ENCODE data around the gene PIK3C2G.

PIK3C2G gene

DNA sequence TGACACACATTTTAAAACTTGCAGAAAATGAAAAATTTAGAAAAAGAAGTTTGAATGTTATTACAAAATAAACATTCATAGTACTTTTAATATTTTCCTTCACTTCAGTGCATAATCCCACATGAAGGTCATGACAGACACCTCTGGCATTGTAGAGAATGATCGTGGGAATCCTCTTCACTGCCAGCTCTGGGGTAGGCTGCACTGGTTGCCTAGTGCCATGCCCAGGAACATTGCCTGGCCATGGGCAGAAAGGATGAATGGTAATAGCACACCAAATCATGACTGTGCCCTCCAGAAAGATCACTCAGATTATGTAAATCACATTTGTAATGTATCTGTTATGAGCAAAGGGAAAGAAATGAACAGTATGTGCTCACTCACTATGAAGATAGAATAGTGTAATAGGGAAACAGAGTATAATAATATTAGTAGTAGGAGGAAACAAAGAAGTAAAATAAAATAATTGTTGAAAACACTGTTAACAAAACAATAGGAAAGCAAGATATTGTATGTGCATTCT, 314.8 kb downstream of the PIK3C2G start:
- DNase-seq = no peak

DNA sequence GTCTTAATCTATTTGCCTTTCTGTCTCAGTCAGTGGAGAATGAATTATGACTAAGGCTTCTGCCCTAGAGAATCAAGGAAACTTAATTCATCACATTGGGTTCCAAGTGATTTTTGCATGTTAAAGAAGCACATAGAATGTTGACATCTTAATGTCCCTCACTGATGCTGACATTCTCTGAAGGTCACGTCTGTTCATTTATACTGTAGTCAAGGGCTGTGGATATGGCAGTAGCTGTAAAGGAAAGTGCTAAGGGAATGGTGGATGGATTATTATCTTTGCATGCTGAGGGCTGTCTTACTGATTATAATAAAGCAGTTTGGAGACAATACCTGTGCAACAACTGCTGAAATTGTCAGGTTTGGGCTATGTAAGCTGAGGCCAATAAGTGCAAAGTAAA, 315.3 kb downstream of the PIK3C2G start:
- no peak for DNase-seq

DNA sequence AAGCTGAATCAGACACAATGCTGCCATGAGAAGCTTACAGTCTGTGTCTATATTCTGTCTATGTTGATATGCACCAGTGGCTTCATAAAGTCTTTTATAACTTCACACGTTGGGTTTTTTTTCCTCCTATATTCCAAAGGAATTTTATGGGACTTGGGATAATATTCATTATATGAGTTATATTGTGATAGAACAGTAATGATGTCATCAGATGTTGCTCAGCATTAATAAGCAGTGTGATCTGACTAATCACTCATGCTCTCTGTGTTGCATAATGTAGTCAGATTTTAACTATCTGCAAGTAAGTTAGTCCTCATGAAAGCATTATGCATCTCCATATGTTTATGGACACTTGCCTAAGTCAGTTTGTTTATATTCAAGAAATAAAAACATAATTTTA, 316.9 kb downstream of the PIK3C2G start:
- no peak for DNase-seq

DNA sequence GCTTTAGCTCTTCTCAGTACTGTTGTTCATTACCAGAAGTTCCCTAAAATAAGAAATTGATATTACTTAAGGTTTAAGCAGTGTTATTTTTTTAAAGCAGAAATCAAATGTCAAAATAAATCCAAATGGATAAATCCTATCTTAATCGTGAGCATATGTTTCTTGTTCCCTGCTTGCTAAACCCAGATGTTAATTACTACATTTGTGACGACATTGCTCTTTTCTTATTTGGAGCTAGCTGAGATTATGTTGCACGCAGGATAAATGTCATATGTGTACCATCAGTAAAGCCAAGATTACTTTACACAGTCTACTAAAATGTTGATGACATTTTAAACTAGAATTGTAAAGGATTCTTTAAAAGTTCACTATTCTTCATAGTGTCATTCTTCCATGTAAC, 319.0 kb downstream of the PIK3C2G start:
- no peak for DNase-seq

DNA sequence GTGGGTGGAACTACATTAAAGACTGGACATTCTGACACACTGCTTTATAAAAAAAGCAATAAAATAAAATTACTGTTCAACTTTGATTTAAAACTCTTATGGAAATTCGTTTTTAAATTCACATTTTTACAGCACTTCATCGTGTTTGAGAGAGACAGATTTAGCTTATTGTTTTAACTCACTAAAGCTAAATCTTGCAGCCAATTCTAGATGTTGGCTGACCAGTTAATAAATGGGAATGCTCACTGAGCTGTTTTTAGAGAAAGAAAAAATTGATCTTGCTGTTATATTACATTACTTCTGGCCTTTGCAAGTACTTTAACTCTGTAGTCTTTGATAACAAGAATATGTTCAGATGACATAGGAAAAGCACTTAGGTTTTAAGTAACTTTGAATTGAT, 319.4 kb downstream of the PIK3C2G start:
- DNase-seq = no peak

DNA sequence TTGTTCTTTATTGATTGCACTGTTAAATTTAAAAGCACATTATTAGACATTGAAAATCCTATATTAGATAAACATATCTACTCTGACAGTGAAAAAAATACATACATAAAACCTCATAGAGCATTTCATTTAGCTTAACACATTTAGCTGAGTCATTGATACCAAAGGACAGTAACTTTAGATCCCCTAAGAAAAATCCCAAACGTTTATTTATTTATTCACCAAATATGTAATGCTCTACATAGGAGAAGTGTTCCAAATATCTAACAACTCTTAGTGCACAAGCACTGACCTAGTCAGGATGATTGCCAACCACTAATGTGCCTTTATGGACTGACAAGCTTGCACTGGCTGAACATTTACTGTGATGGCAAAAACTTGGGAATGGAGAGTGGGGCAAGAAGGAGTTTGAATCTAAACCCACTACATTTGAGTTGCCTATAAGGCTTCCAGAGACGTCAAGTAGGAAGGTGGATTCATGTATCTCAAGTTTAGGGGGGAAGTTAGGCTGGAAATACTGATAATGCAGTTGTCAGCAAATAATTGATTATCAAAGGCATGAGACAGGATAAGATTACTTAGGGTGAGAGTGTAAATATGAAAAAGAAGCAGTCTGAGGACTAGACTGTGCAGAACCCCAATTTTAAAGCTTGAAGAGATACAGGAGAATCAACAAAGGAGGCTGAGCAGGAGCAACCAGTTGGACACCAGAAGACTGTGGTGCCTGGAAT, 320.1 kb downstream of the PIK3C2G start:
- DNase-seq = no peak

DNA sequence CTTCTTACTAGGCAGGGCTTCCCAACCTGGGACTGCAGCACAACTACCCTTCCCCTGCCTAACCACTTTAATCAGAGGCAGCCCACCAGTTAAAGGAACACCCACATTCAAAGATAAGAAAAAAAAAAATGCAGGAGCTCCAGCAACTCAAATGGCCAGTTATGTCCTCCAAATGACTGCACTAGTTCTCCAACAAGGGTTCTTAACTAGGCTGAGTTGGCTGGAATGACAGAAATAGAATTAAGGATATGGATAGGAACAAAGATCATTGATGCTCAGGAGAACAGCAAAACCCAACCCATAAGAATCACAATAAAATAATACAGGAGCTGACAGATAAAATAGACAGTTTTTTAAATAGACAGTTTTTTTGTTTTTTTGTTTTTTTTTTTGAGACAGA, 322.3 kb downstream of the PIK3C2G start:
- DNase-seq = no peak

DNA sequence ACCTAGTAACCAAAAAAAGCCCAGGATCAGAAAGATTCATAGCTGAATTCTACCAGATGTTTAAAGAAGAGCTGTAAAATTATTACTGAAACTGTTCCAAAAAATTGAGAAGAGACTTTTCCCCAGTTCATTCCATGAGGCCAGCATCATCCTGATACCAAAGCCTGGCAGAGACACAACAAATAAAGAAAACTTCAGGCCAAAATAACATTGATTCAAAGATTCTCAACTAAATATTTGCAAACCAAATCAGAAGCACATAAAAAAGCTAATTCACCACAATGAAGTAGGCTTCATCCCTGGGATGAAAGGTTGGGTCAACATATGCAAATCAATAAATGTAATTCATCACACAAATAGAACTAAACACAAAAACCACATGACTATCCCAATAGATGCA, 325.3 kb downstream of the PIK3C2G start:
- no peak for DNase-seq

DNA sequence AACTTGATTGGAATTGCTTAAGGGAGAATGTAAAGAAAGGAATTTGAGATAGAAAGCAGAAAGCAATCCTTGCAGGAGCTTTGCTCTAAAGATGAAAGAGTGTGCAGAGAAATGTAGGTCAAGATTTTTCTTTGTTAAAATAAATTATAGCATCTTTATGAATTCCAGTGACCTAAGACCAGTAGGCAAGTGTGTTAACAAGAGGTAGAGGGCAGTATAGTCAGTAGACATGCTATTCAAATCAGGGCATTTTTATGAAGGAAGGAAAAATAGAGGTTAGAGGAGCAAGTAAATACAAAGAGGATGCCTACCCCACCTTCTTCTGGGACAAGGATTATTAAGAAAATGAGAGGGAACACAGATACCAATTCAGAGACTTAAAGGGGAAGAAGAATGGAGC, 328.0 kb downstream of the PIK3C2G start:
- DNase-seq = no peak

DNA sequence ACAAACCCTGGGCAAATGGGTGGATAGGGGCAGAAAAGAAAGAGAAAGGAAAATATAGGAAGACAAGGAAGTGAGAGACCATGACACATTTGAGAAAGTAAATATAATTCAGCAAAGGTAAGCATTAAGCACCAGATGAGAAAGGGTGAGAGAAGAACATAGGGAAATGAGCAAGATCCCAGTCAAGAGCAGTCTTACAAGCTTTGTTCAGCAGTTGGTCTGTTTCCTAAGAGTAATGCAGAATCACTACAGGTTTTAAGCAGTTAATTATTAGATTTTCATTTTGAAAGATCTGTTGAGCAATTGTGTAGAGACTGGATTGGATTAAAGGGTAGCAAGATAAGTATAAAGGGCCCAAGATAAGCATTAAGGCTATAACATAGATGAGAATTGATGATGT, 330.2 kb downstream of the PIK3C2G start:
- no peak for DNase-seq

DNA sequence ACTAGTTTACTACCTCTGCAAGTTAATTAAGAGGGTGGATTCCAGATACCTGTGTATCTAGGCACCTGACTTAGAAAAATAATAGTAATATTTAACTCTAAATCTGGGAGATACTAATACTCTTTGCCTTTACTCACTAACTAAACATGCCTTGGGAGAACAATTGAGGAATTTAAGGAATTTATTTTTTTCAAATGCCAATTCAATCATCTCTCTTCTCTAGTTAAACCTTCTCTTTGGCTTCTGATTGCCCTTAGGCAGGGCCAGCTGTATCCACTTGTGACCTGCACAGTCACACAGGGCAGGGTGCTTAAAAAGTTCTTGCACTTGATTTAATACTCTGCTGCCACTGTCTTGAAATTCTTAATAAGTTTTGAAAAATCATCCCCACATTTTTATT, 334.1 kb downstream of the PIK3C2G start:
- no peak for DNase-seq

DNA sequence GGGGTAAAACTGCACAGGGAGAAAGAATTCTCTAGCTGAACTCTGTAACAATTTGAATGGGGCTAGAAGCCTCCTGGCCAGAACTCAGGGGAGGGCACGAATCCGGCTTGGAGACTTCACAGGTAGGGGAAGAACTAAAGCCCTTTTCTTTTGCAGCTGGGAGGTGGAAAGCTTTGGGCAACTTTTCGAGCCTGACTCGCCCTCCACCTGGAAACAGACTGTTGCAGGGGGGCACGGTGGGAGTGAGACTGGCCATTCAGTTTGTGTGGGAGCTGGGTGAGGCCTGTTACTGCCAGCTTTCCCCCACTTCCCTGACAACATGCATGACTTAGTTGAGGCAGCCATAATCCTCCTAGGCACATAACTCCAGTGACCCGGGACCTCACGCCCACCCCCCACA, 340.6 kb downstream of the PIK3C2G start:
- DNase-seq = no peak

DNA sequence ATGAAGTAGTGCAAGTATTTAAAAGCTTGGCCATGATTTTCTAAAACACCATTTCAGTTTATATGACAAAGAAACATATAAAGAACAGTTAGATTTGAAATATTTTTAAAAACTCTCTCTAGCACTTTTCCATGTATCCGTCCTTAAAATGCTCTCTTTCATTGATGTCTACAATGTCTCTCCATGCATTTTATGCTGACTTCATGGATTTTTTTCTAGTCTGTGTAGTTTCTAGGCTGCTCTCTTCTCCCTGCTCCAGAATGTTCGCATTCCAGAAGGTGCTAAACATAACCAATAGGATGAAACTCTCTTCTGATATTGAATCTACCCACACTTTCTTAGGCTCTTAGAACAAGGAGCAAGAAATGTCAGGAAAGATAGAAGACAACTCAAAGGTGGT, 351.7 kb downstream of the PIK3C2G start:
- no peak for DNase-seq

DNA sequence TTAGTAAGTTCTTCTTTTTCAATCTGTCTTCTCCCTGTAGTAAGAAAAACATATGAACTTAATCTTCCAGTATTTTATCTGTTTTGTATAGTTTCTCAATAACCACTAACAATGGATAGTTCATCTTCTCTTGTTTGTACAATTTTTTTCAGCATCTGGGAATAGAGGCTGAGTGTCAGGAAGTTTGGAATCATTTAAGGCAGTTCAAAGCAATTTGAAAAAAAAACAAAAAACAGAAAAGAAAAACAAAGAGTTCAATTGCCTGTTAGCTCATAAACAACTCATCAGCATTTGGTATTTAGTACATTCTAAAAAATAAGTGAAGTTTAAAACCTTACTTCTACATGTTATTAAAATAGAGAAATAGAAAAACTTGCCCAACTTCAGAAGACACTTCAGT, 359.7 kb downstream of the PIK3C2G start:
- DNase-seq = no peak

DNA sequence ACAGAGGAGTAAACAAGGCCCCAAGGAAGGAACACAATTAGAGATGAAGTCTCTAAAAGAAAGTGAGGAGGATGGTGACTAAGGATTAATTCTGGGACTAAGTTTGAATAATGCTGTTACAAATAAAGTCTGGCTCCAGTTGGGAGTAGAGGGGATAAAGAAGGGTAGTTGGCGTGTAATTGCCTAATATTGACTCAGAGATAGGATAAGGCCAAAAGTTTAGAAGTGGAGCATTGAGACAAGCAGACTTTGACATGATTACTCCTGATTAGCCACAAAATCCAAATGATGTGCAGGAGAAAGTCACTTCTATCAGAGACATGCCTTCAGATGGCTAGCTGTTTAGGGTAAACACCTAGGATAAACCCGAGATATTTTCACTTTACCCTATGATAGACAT, 368.1 kb downstream of the PIK3C2G start:
- no peak for DNase-seq

DNA sequence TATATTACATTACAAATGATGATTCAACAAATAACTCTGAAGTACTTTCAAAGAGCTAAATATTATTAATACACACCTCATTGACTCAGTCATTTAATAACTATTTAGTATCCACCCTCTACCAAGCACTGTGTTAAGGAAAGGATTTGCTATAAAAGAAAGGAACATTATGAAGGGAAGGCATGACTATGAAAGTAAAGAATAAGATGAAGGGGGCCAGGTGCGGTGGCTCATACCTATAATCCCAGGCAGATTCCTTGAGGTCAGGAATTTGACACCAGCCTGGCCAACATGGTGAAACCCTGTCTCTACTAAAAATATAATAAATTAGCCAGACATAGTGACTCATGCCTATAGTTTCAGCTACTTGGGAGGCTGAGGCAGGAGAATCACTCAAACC, 368.6 kb downstream of the PIK3C2G start:
- DNase-seq = no peak

DNA sequence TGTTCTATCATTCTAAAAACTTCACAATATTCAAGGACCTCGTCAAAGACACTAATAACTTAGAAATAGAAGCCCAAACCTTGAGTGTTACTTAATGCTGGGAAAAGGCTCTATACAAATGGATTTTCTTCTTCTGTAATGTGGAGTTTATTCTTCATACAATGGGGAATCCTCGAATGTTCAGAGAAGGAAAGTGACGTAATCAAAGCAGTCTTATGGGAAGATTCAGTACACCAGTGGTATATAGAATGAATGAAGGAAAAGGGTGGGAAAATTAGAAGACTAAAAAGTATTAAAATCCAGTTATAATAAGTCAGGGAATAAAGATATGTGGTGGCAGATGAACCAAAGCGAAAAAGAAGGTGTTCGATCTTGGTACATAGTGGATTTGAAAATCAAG, 370.0 kb downstream of the PIK3C2G start:
- DNase-seq = no peak

DNA sequence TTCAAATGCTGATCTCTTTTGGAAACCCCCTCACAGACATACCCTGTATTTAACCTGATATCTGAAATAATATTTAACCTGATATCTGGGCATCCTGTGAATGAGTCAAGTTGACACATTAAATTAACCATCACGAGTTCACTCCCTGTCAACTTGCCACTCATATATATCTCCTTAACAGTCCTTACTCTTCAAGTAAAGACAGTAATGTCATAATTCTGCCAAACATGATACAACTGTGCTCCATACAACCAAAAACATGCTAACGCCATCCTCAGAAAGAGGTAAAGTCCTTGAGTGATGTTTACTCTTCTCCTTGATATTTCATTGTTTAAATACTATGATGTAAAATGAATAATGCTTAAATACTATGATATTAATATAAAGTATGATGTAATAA, 371.5 kb downstream of the PIK3C2G start:
- DNase-seq = no peak

DNA sequence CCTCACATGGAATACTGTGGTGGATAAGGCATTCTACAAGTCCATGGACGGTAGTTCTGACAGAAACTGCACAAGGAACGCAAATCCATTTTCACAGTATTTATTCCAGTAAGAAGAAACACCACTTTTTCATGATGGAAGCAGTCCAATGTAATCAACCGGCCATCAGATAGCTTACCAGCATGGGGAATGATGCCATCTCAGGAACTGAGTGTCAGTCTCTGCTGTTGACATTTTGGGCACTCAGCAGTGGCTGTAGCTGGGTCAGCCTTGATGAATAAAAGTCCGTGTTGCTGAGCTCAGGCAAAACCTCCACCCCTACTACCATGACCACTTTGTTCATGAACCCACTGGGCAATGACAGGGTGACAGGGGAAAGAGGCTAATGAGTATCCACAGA, 373.1 kb downstream of the PIK3C2G start:
- DNase-seq = no peak

DNA sequence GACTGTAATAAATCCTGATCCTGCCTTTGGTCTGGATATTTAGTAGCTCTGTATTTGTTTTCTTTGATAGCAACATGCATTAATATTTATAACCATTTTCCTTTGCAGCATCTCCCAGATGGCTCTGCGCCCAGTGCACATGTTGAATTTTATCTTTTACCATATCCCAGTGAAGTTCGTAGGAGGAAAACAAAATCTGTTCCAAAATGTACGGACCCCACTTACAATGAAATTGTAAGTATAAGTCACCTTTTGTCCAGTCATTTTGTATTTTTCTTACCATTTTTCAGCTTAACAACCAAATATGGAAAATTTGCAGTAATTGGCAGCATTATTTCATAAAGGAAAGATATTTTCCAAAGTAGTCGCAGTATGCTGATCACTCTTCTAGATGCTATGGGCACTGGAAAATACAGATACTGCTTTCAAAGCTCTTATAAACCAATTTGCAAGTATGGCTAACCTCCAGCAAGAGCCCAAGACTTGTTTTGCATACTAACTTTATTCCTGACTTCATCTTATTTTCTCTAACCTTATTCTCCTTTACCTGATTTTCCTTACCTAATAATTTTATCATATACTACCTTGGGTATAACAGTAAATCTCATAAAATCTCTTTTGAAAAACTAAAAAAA, 379.1 kb downstream of the PIK3C2G start:
- no peak for DNase-seq

DNA sequence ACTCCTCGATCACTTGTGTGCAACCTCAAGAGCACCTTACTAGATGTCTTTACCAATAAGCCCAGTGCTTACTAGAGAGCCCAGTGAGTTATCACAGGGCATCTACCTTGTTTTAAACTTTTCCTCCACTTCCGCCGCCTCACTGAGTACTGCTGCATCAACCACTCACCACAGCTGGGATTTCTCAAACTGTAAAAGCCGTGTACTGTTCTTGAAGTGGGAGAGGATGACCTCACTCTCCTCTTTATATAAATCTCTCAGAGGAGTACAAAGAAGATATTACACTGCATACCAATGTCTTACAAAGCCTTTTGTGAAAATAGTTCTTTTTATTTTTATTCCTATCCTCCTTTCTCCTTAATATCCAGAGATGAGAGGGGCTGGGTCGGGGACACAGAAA, 382.4 kb downstream of the PIK3C2G start:
- DNase-seq = no peak

DNA sequence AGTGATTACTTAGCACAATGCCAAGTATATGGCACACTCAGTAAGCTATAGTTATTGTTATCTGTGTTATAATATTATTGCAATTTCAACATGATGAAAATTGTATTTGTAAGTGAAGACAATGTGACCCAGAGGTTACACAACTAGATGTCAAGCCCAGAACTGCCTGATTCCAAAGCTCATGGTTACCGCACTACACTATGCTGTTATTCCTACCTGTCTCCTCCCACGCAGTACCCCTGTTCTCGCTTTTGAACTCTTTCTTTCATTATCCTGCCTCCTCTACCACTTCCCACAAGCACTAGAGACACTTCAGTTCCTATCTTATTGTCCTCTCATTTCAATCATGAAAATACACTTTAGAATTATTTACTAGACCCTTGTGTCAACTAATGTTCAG, 383.2 kb downstream of the PIK3C2G start:
- no peak for DNase-seq

DNA sequence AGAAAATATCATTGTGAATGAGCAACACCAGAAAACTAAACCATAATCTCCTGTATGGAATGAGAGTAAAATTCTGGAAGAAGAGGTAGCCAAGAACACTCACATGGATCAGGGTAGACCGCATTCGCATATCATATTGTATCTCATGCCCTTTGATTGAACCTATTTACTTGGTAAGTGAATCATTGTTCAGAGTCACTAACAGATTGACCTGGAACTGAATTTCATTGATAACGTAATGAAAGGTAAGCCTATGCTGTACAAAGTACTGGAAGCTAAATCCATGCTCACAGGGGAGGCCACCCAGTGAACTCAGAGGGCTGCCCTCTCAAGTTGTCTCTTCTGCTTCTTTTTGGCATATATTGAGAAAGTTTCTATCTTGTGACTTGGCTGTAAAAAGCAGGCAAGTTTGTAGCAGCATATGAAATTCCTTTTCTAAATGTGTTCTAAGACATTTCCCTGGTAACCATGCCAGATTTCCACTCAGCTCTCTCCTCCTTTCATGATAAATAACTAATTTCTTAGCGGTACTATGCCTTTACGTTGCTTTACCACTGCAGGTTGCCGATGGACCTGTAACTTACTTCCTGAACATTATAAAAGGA, 385.1 kb downstream of the PIK3C2G start:
- DNase-seq = no peak

DNA sequence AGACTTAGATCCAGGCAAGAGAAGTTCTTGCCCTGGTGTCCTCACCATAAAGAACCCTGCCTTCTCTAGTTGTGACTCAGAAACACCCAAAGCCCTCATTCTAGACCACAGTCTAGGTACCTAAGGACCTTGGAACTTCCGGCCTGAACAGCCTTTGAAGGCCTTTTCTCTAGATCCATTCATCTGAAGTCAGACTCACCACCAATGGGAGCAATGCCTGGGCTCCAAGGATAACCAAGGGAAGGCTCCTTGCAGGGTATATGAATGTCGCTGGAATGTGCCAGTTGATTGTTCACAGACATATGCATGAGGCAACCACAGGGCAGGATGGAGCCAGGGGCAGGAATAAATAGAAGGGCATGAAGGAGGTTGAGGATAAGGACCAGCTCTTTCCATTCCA, 390.2 kb downstream of the PIK3C2G start:
- no peak for DNase-seq

DNA sequence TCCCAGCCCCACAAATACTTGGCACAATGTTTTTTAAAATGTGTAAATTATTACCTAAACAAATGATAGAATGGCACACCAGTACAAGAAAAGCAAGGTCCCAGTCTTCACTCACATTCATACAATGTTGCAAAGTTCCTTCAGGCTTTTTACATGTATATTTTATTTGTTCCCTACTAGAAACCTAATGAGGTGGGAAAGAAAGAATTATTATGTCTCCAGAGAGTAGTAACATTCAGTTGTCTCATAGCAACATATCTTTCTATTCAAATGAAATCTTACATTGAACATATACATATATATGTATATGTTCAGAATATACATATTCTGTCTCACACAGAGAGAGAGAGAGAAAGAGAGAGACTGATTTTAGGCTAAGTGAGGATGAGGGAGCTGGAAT, 391.3 kb downstream of the PIK3C2G start:
- no peak for DNase-seq
